Activated naive CD4-positive, alpha-beta T cell treated with Interleukin-2 at 50 U/mL for 16 hours (primary cell): Measurements from ENCODE around the gene CCDC167.

Source experiments
- DNase-seq: peaks from one replicate; pipeline ENCODE4 v3.0.0-alpha.2; 2020

The CCDC167 gene

GRCh38 chr6:37528541-37528940 lies 28.8 kb upstream of the CCDC167 start:
- DNase-seq: no peak

DNA sequence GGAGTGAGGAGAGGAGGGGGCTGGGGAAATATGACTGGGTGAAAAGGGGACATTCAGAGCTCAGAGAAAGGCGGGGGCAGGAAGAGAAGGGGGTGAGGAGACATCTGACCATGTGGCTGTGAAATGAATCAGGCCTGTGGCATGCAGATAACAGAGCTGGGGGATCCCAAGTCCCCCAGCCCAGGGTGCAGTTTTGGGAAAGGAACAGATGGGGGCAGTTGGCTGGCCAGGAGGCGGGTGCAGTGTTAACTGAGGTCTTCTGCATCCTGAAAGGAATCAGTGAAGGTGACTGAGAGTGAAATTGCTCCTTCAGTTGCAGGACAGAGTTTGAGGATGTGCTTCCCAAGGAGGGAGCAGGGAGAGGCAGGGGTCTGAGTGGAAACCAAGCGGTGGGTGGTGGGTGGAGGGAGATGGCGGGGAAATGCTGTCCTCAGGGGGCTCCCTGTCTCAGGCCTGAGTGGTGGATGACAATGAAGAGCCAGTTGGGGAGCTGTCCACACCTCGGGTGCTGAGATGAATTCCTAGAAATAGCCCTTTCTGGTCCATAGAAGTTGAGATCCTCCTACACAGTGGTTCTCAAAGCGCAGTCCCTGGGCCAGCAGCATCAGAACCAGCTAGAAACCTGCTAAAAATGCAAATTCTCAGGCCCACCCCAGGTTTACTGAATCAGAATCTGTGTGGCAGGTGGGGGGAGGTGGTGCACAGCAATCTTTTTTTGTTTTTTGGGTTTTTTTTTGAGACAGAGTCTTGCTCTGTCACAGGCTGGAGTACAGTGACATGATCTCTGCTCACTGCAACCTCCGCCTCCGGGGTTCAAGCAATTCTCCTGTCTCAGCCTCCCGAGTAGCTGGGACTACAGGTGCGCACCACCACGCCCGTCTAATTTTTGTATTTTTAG lies 26.0 kb upstream of the CCDC167 start:
- DNase-seq: no peak

GRCh38 chr6:37524970-37525318 lies 25.3 kb upstream of the CCDC167 start:
- no peak for DNase-seq

DNA sequence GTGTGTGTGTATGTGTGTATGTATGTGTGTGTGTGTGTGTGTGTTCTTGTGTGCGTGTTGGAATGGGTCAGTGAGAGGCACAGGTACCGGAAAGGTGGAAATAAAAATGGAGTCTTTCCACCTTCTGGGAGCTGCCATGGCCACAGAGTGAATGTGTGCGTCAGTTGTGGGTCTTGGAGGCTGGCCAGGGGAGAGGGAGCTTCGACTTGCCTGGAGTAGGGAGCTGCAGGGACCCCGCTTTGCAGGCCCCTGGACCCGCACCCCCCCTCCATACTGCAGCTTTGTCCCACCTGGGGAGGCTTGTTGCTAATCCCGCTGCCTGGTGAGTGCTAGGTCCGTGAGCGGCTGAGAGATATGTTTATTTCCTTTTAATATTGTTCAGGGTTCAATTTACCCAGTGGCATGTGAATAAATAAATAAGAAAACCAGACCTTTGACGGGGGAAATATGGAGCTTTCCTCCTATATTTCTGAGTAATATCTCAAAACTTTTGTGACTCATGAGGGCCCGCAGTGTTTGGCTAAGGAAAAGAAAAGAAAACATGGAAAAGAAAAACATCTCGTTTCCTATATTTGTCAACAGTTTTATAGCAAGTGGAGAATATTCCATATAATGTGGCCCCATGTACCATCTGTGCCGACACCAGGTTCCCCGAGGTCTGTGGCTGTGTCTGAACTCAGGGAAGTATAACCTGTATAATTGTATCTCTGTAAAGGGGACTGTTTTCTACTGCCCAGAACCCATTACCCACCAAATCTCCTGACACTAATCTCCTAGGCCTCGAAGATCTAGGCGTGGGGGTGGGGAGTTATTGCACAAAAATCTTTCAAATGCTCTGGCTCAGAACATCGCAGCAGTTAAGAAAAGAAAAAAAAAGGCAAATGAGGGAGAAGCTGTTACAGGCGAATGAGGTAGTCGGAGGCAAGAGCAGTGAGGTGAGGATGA lies 24.6 kb upstream of the CCDC167 start:
- no peak for DNase-seq

DNA sequence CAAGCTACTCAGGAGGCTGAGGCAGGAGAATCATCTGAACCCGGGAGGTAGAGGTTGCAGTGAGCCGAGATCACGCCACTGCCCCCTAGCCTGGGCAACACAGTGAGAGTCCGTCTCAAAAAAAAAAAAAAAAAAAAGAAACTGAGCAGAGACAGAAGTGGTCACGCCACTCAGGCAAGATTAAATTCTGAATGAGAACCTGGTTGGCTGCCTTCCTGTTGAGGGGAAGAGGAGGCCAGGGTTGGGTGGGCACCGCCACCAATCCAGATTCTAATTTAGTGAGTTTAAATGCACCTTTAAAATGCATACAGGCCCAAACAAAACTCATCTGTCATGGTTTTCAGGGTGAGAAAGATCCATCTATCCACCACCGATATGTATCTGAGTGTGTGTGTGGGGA lies 23.7 kb upstream of the CCDC167 start:
- no peak for DNase-seq

DNA sequence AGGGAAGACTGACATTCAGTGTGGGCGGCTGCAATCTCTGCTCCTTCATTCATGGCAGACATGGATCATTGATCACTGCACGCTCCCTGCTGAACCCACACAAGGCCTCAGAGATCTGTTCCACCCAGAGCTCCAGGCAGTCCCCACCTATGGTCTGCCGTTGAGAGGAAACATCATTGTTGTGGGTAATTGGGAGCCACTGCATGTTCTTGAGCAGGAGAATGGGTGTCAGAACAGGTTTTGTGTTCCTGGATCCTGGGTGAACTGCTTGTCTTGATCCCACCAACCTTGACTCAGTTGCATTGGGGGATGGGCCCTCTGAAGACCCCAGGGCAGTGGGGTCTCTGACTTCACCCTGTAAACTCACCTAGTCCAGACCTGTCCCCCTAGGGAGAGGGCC lies 23.1 kb upstream of the CCDC167 start:
- no peak for DNase-seq

DNA sequence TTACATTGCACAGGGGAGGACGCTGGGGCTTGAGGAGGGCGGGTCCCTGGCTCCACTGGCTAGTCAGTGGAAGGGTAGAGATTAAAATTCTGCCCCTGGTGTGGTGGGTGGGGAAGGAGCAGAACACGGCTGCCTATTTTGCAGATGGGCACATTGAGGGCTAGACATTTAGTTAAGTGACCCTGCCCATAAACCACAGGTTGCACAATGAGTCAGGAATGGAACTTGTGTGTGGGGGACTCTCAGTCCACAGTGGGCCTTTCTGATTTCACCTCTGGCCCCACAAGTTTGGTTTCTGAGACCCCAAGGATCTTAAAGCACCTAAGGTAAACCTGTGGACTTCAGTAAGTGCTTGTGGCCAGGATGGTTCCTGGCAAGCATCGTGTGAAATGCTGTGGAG lies 22.0 kb upstream of the CCDC167 start:
- no peak for DNase-seq

DNA sequence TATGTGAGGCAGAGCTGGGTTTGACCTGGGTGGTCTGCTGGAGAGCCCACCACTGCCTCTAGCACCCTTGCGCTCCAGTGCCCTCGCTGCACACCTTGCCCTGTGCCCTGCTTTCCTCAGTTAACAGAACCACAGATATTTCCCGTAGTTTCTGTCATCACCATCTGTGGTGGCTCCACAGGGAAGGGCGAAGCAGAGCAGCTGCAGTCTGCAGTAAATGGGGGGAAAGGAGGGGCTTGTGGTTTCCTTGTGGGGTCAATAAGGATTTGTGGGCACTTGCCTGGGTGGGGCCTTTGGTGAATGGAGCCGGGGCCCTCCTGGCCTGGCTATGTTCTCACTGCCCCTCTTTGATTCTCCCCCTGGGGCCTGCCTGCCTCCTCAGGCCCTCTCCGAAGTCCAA lies 21.2 kb upstream of the CCDC167 start:
- no peak for DNase-seq

DNA sequence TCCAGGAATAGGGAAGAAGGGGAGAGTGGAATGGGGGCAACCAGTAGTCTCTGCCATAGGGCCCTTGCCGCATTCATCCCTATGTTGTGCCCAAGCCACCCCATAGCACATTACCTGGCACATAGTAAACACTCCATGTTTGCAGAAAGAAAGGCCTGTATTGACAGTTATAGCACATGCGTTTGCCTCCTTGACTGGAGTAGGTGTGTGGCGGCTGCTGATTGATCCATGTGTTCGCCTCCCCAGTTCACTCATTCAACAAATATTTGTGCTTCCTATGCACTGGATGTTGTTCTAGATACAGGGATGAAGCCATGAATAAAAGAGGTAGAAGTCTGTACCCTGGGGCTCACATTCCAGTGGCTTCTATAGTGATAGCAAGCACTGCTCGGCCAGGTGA lies 19.8 kb upstream of the CCDC167 start:
- no peak for DNase-seq

GRCh38 chr6:37518116-37518515 lies 18.4 kb upstream of the CCDC167 start:
- DNase-seq: no peak

GRCh38 chr6:37517411-37517812 lies 17.7 kb upstream of the CCDC167 start:
- DNase-seq: peak; percentile 81

- DNase-seq: peak; percentile 41
Measured at GRCh38 chr6:37516920-37517405, 17.3 kb upstream of the CCDC167 start.

- DNase-seq: peak; percentile 91
Measured at GRCh38 chr6:37516076-37516919, 16.6 kb upstream of the CCDC167 start.

DNA sequence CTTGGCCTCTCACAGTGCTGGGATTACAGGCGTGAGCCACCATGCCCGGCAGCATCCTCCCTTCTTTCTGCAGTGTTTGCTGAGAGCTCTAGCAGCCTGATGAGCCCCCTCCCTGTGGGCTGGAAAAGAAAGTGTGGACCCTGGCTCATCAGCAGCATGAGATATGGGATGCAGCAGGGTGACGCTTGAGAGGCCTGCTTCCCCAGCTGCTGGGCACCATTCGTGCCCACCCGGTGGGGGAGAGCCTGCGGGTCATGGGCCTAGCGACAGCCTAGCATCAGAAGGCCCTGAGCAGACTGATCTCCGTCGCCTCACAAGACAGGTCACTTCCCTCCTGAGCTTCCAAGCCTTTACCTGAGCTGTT lies 16.0 kb upstream of the CCDC167 start:
- no peak for DNase-seq

DNA sequence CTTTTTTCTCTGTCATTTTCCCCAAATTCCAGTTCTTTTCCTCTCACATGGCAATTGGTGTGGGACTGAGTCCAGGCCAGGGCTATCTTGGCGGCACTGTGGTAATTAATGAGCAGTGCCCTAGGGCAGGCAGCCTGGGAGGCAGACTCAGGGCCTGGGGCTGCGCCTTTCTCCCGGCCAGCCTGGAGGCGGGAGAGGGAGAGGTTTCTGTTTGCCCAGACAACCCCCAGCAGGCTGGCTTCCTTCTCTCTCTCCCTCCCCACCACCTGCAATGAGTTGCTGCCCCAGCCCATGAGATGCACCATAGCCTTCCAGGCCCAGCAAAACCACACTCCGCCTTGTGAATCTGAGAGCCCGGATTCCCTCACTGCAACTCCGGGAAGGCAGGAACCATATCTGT lies 15.1 kb upstream of the CCDC167 start:
- DNase-seq: no peak

DNA sequence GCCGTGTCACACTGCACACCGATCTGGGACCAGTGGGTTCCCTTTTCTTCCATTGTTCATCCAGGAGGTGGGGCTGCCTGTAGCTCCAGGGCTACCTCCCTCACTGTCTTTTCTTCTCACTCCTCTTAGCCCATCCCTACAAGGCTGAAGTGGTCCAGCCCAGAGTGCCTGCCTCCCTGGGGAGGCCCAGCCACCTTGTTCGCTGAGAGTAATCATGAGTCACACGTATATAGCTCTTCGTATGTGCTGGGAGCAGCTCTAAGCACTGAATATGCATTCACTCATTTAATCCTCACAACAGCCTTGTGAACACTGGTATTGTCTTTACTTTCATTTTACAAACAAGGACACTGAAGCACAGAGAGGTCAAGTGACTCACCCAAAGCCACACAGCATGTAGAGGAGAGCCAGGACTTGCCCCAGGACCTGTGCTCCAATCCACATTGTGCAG lies 14.7 kb upstream of the CCDC167 start:
- peak; percentile 56 for DNase-seq

DNA sequence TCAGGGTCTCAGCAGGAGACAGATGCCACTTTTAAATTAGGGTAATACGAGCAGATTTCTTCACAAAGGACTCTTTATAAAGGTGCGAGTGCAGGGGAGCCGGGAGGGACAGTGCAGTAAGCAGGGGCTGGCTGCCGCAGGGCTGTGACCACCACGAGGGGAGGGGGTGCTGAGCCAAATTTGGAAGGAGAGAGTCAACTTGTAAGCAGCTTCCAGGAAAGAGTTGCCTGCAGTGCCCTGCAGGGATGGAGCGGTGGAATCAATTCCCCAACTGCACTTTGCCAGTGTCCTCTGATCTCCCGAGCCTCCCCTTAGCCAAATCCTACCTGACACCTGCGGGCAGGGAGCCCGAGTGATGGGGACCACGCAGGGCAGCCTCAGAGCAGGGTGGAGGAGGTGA lies 13.9 kb upstream of the CCDC167 start:
- DNase-seq: no peak

- DNase-seq: no peak
Measured at GRCh38 chr6:37513155-37513554, 13.5 kb upstream of the CCDC167 start.

DNA sequence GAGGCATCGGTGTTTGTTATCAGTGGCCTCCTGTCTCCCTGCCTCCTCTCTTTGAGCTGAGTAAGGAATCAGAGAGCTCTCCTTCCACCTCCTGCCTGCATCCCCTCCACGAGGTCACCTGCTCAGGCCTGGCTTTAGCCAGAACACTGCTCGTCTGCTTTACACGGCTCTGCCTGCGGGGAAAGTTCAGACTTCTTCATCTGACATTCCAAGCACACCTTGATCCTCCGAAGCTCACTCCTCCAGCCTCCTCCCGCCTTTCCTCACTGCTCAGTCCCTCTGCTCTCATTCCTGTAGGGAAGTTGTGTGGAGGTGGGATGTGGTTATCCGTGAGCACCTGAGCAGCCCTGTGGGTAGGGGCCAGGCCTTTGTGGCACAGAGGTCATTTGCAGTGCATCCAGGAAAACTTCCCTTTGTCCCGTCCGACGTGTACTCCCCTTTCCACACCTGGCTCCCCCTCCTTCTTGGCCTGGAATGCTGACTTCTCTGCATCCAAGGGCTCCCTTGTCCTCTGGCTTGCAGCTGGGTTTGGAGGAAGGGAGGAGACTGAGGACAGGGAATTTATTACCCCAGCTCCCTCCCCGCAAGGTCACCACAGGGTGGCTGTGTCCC lies 12.8 kb upstream of the CCDC167 start:
- DNase-seq: no peak

GRCh38 chr6:37511910-37512399 lies 12.3 kb upstream of the CCDC167 start:
- no peak for DNase-seq

GRCh38 chr6:37511201-37511600 lies 11.5 kb upstream of the CCDC167 start:
- DNase-seq: no peak
